OCI-LY7 (cell line): ENCODE results near the gene HMOX1. TPM values are rescaled to one million over a fixed set of nuclear protein-coding genes. Genes with fewer than 3 reads are reported as not detected.
A peak's percentile ranks its signal among the peaks of the same experiment; 100 is the strongest.

Source experiments
- BruUV-seq: library from RNA; stranded (reverse); fragments of 400-500 nt; replicated peaks from 2 replicates; lab custom pipeline; 2021; lab: Mats Ljungman, UMichigan
- CTCF ChIA-PET: fragments of 300-600 bp; sonication (Branson Sonifier 250); formaldehyde crosslinking; loops from one replicate; lab custom pipeline; 2022; ENCODE audit warnings: antibody characterized with exemption; ENCODE audit not compliant: unreplicated experiment; lab: Charles Lee
- POLR2A ChIA-PET: fragments of 300-600 bp; sonication (Branson Sonifier 250); formaldehyde crosslinking; loops from one replicate; lab custom pipeline; 2022; ENCODE audit warnings: antibody characterized with exemption; lab: Charles Lee
- DNase-seq: peaks from one replicate; pipeline ENCODE4 v3.0.0-alpha.2; 2015; ENCODE audit warnings: low spot score
- H2AFZ ChIP-seq: fragments of 200-600 bp; sonication (generic), shearing (Covaris generic); 2 replicates; pipeline ENCODE4 v1.6.1; 2014; ENCODE audit warnings: mild to moderate bottlenecking, antibody characterized with exemption, low read length, moderate library complexity
- H3K27ac ChIP-seq: fragments of 200-600 bp; sonication (generic); 2 replicates; pipeline ENCODE4 v1.5.1; 2014; ENCODE audit warnings: mixed run types, low read depth, mild to moderate bottlenecking, moderate library complexity, low read length, inconsistent platforms; ENCODE audit not compliant: poor library complexity, severe bottlenecking
- H3K36me3 ChIP-seq: fragments of 200-600 bp; sonication (generic); 2 replicates; pipeline ENCODE4 v1.6.1; 2014; ENCODE audit warnings: mild to moderate bottlenecking, antibody characterized with exemption, low read length, moderate library complexity, mixed read lengths; ENCODE audit not compliant: insufficient read depth
- H3K4me1 ChIP-seq: fragments of 200-600 bp; sonication (generic); 2 replicates; pipeline ENCODE4 v1.5.1; 2014; ENCODE audit warnings: mild to moderate bottlenecking, low read length; ENCODE audit not compliant: insufficient read depth, poor library complexity, severe bottlenecking
- H3K4me2 ChIP-seq: fragments of 200-600 bp; sonication (generic); 2 replicates; pipeline ENCODE4 v1.6.1; 2014; ENCODE audit warnings: mild to moderate bottlenecking, low read length
- H3K4me3 ChIP-seq: fragments of 200-600 bp; sonication (generic); 2 replicates; pipeline ENCODE4 v1.5.1; 2014; ENCODE audit warnings: mild to moderate bottlenecking, low read depth, low read length; ENCODE audit not compliant: poor library complexity, severe bottlenecking
- H3K79me2 ChIP-seq: fragments of 200-600 bp; sonication (generic); 2 replicates; pipeline ENCODE4 v1.6.1; 2016; ENCODE audit warnings: low read depth, mild to moderate bottlenecking, low read length, moderate library complexity, mixed read lengths; ENCODE audit not compliant: insufficient read depth
- H3K9me2 ChIP-seq: fragments of 200-600 bp; sonication (generic); 2 replicates; pipeline ENCODE4 v1.6.1; 2016; ENCODE audit warnings: mild to moderate bottlenecking, low read length, mixed read lengths; ENCODE audit not compliant: insufficient read depth
- H3K9me3 ChIP-seq: fragments of 200-600 bp; sonication (generic); 2 replicates; pipeline ENCODE4 v1.6.1; 2014; ENCODE audit warnings: mild to moderate bottlenecking, mixed run types, low read length, mixed read lengths
- H4K20me1 ChIP-seq: fragments of 200-600 bp; sonication (generic); 2 replicates; pipeline ENCODE4 v1.6.1; 2014; ENCODE audit warnings: mild to moderate bottlenecking, antibody characterized with exemption, low read length, moderate library complexity, mixed read lengths; ENCODE audit not compliant: insufficient read depth
- CTCF ChIP-seq: fragments of 200-600 bp; sonication (generic); conservative IDR thresholded peaks from 2 replicates; pipeline ENCODE4 v1.5.1; 2014; ENCODE audit warnings: mild to moderate bottlenecking, antibody characterized with exemption, low read length, moderate library complexity, mixed read lengths
- EZH2phosphoT487 ChIP-seq: fragments of 200-600 bp; sonication (generic); IDR thresholded peaks from 2 replicates; pipeline ENCODE4 v1.6.1; 2018; ENCODE audit warnings: low read depth, borderline replicate concordance, mild to moderate bottlenecking, mixed run types, antibody characterized with exemption, low read length, moderate library complexity, mixed read lengths
- intact Hi-C: fragments of 100-400 bp; cut with micrococcal nuclease; formaldehyde crosslinking; loops from one replicate; pipeline ENCODE4 v1.10.0; 2022; ENCODE audit not compliant: unreplicated experiment
- total RNA-seq, 2 experiments: library from RNA; depleted of rRNA in 1 of 2; stranded (reverse); fragments of >200 nt in 1 of 2; shearing (Covaris generic) in 1 of 2; gene quantifications; 2 replicates each; pipeline ENCODE4 v1.2.3, GENCODE V29; 2014 to 2022

HMOX1 gene
- total RNA-seq, 2 experiments from 2014 or later = 2.2 to 13.9 TPM

DNA sequence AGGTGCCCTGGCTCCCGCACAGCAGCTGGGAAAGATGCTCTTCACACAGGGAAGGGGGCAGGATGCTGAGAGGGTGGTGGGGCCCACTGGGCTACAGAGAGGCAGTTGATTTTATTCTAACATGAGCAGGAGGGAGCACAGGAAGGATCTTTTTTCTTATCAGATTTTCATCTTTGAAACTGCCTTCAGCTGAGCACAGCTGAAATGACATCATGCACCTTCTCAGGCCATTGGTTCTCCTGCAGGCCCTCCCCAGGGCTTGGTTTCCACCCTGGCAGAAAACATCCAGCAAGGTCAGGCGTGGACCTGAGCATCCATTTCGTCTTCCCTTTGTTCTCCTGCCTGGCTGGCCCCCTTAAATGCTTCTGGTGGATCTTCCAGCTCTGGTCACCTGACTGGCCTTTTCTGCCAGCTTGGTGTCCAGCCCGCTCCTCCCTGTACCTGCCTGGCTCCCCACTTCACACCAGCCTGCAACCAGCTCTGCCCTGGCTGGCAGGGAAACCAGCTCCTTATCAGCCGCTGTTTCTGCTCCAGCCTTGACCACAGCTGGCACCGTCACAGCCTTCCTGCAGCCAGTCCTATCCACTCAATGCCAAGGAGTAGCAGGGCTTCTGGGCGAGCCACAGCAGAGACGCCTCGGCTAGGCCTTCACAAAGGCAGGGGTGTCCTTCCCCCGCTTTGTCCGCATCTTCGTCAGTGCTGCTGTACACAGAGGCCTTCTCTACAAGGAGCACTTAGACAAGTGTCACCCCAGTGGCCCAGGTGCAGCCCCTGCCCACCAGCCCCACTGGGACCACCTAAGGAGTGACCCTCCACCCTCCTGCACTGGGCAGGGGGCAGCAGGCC is 44.7 kb upstream of the HMOX1 start:
- Histone ChIP-seq H3K4me1 (peaks cover 11% of the 10 kb centered on the region), H2AFZ (no peak overlapping the region), H3K9me3 (no peaks in the 10 kb centered on the region), H3K9me2 (no peaks in the 10 kb centered on the region), H3K79me2 (no peaks in the 10 kb centered on the region), H3K4me3 (no peak overlapping the region), H4K20me1 (no peaks in the 10 kb centered on the region), H3K27ac (no peak overlapping the region), H3K36me3 (peaks cover 19% of the 10 kb centered on the region; the same call in 1 of the 2 replicates), H3K4me2 (no peak overlapping the region)
- intact Hi-C loops = no loop called here
- POLR2A ChIA-PET = no interaction called here
- TF ChIP-seq CTCF (no peak), EZH2phosphoT487 (no peak)
- DNase-seq = no peak
- BruUV-seq = no TSS peak
- CTCF ChIA-PET = interaction anchor here (0.6 kb wide), 1 partner anchor 416 kb away, joined by 4 read pairs; no protein-coding TSS in a partner anchor

DNA sequence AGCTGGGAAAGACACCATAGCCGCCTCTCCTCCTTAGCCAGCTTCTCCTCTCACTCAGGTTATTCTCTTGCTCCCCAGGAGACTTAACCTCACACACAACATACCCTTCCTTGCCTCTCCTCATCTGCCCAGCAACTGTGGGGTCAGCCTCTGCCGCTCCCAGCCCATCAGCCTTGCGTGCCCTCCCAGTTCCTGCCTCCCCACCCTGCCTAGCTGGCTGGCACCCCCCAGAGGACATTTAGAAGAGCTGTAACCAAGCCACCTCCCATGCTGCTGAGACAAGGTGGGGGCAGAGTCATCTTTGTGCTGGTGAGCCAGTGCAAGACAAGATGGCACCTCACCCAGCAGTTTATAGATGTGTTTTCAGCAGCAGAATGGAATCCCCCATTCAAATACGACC is 43.0 kb upstream of the HMOX1 start:
- DNase-seq = no peak
- peaks cover 24% of the 10 kb centered on the region for H3K4me1 ChIP-seq
- H3K36me3 ChIP-seq = peaks cover 16% of the 10 kb centered on the region
- BruUV-seq = no TSS peak
- H2AFZ ChIP-seq = no peak overlapping the region
- ChIA-PET POLR2A (interaction anchor here (0.6 kb wide), 1 partner anchor 212 kb away, joined by 10 read pairs; no protein-coding TSS in a partner anchor), CTCF (no interaction called here)
- H4K20me1 ChIP-seq = no peaks in the 10 kb centered on the region
- no peak overlapping the region for H3K4me2 ChIP-seq
- H3K79me2 ChIP-seq = no peaks in the 10 kb centered on the region
- intact Hi-C loops = no loop called here
- H3K9me2 ChIP-seq = no peaks in the 10 kb centered on the region
- 0 out of 2 replicates have a peak, but pooled peaks cover under 1% of the 10 kb centered on the region for H3K9me3 ChIP-seq
- no peak overlapping the region for H3K27ac ChIP-seq
- H3K4me3 ChIP-seq = no peak overlapping the region
- TF ChIP-seq EZH2phosphoT487 = no peak
- peak; percentile 64 for TF ChIP-seq CTCF
